ENCODE measurements around the gene C1orf116.

- TF ChIP-seq CTCF (IDR thresholded peaks at IDR 0.05) (no peak), EZH2 (IDR thresholded peaks at IDR 0.05) (no peak), EZH2phosphoT487 (IDR thresholded peaks at IDR 0.05) (no peak)
These were observed 15.5 kb upstream of the C1orf116 start for GRCh38 chr1:207048041-207048440.

Measured in neural progenitor cell (in vitro differentiated cells).